SK-N-SH treated with all-trans-retinoic acid at 6 μM for 48 hours (cell line): ENCODE measurements around the gene ZNHIT2.

ENCODE experiments used
- ATAC-seq: fragments of 200-7000 bp; cut with Tn5 transposase; 3 replicates; pipeline ENCODE4 v1.9.1; 2020; ENCODE audit warnings: mild to moderate bottlenecking, moderate library complexity
- ARNTL ChIP-seq: fragments of 450-650 bp; formaldehyde crosslinking; IDR thresholded peaks from 2 replicates; pipeline ENCODE4 v1.5.0; 2020; ENCODE audit warnings: low read depth, mild to moderate bottlenecking, moderate library complexity, borderline replicate concordance
- BACH2 ChIP-seq: fragments of 250-450 bp; sonication (Bioruptor Pico); IDR thresholded peaks from 2 replicates; pipeline ENCODE4 v1.9.0; 2021; ENCODE audit warnings: mild to moderate bottlenecking, borderline replicate concordance
- CREB5 ChIP-seq: fragments of 250-450 bp; sonication (Bioruptor Pico); IDR thresholded peaks from 2 replicates; pipeline ENCODE4 v1.5.1; 2020; ENCODE audit warnings: low read depth, mild to moderate bottlenecking, moderate library complexity
- CSDC2 ChIP-seq: fragments of 250-450 bp; sonication (Bioruptor Pico); IDR thresholded peaks from 2 replicates; pipeline ENCODE4 v1.5.0; 2020; ENCODE audit warnings: mild to moderate bottlenecking, moderate library complexity
- GLIS3 ChIP-seq: fragments of 250-450 bp; sonication (Bioruptor Pico); IDR thresholded peaks from 2 replicates; pipeline ENCODE4 v1.5.0; 2020; ENCODE audit warnings: mild to moderate bottlenecking, moderate library complexity
- ISL1 ChIP-seq: fragments of 250-450 bp; sonication (Bioruptor Pico); IDR thresholded peaks from 2 replicates; pipeline ENCODE4 v2.1.2; 2022; ENCODE audit warnings: mild to moderate bottlenecking, moderate library complexity
- OSR1 ChIP-seq: fragments of 250-450 bp; sonication (Bioruptor Pico); IDR thresholded peaks from 2 replicates; pipeline ENCODE4 v1.8.0; 2022; ENCODE audit warnings: moderate library complexity, mild to moderate bottlenecking, inconsistent platforms
- PATZ1 ChIP-seq: fragments of 250-450 bp; sonication (Bioruptor Pico); IDR thresholded peaks from 2 replicates; pipeline ENCODE4 v1.8.0; 2020; ENCODE audit warnings: mild to moderate bottlenecking, moderate library complexity, borderline replicate concordance
- PPARA ChIP-seq: fragments of 250-450 bp; sonication (Bioruptor Pico); IDR thresholded peaks from 2 replicates; pipeline ENCODE4 v1.5.0; 2020; ENCODE audit warnings: mild to moderate bottlenecking, borderline replicate concordance
- RARB ChIP-seq: fragments of 250-450 bp; sonication (Bioruptor Pico); IDR thresholded peaks from 2 replicates; pipeline ENCODE4 v1.8.0; 2021; ENCODE audit warnings: mild to moderate bottlenecking, moderate library complexity
- SNAI2 ChIP-seq: fragments of 250-450 bp; sonication (Bioruptor Pico); IDR thresholded peaks from 2 replicates; pipeline ENCODE4 v1.5.0; 2020; ENCODE audit warnings: mild to moderate bottlenecking, moderate library complexity
- TCF4 ChIP-seq: fragments of 250-450 bp; sonication (Bioruptor Pico); IDR thresholded peaks from 2 replicates; pipeline ENCODE4 v1.8.0; 2021; ENCODE audit warnings: mild to moderate bottlenecking, moderate library complexity, borderline replicate concordance
- TOX ChIP-seq: fragments of 250-450 bp; sonication (Bioruptor Pico); IDR thresholded peaks from 2 replicates; pipeline ENCODE4 v1.8.0; 2021; ENCODE audit warnings: mild to moderate bottlenecking, moderate library complexity, borderline replicate concordance
- TSHZ2 ChIP-seq: fragments of 250-450 bp; sonication (Bioruptor Pico); IDR thresholded peaks from 2 replicates; pipeline ENCODE4 v1.5.0; 2020; ENCODE audit warnings: mild to moderate bottlenecking, moderate library complexity
- ZC3H10 ChIP-seq: fragments of 250-450 bp; sonication (Bioruptor Pico); IDR thresholded peaks from 2 replicates; pipeline ENCODE4 v1.5.1; 2021; ENCODE audit warnings: mild to moderate bottlenecking, moderate library complexity
- ZFP3 ChIP-seq: fragments of 250-450 bp; sonication (Bioruptor Pico); IDR thresholded peaks from 2 replicates; pipeline ENCODE4 v1.5.0; 2020; ENCODE audit warnings: mild to moderate bottlenecking, moderate library complexity
- ZFP30 ChIP-seq: fragments of 450-650 bp; formaldehyde crosslinking; IDR thresholded peaks from 2 replicates; pipeline ENCODE4 v1.5.0; 2022; ENCODE audit warnings: mild to moderate bottlenecking, moderate library complexity
- ZNF565 ChIP-seq: fragments of 450-650 bp; formaldehyde crosslinking; conservative IDR thresholded peaks from 2 replicates; pipeline ENCODE4 v1.5.0; 2020; ENCODE audit warnings: low read depth, mild to moderate bottlenecking, moderate library complexity
- ZNF70 ChIP-seq: fragments of 450-650 bp; formaldehyde crosslinking; IDR thresholded peaks from 2 replicates; pipeline ENCODE4 v1.5.0; 2020; ENCODE audit warnings: mild to moderate bottlenecking, moderate library complexity
- ZNF8 ChIP-seq: fragments of 450-650 bp; formaldehyde crosslinking; IDR thresholded peaks from 2 replicates; pipeline ENCODE4 v1.5.0; 2020; ENCODE audit warnings: mild to moderate bottlenecking, moderate library complexity
- TF ChIP-seq, protein P1 (sequence below): fragments of 250-450 bp; sonication (Bioruptor Pico); IDR thresholded peaks from 2 replicates; pipeline ENCODE4 v1.5.1; 2021; ENCODE audit warnings: mild to moderate bottlenecking, moderate library complexity
- TF ChIP-seq, protein P2 (sequence below): fragments of 250-450 bp; sonication (Bioruptor Pico); IDR thresholded peaks from 2 replicates; pipeline ENCODE4 v1.8.0; 2021; ENCODE audit warnings: low read depth, mild to moderate bottlenecking, moderate library complexity, borderline replicate concordance

Gene ZNHIT2

DNA sequence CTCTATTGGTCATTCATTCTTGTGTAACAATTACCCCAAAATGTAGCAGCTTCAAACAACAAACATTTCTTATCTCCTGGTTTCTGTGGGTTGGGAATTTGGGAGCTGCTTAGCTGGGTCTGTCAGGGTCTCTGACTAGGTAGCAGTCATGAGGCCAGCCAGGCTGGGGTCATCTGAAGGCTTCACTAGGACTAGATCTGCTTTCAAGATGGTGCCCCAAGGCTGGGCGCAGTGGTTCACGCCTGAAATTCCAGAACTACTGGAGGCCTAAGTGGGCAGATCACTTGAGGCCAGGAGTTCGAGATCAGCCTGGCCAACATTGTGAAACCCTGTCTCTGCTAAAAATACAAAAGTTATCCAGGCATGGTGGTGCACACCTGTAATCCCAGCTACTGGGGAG lies 39.4 kb upstream of the ZNHIT2 start (continued):
- TF ChIP-seq PPARA (CRISPR knock-in tag): no peak
- no peak for TF ChIP-seq SNAI2
- TF ChIP-seq ZC3H10 (CRISPR knock-in tag): no peak
- no peak for TF ChIP-seq ZFP30
- no peak for TF ChIP-seq TOX
- TF ChIP-seq, all 23 proteins: peak for 0

DNA sequence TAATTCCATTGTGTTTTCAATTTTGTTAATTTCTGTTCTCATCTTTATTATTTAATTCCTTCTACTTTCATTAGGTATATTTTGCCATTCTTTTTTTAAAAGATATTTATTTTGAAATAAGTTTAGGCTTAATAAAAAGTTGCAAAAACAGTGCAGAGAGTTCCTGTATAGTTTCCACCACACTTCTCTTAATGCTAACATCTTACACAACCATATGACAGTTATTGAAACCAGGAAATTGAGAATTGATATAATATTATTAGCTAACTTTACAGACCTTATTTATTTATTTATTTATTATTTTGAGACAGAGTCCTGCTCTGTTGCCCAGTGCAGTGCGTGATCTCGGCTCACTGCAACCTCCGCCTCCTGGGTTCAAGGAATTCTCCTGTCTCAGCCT lies 38.8 kb upstream of the ZNHIT2 start:
- TF ChIP-seq ZNF565 (CRISPR knock-in tag): no peak
- TF ChIP-seq OSR1: no peak
- no peak for TF ChIP-seq TOX
- no peak for TF ChIP-seq BACH2
- TF ChIP-seq ARNTL: no peak
- no peak for TF ChIP-seq GLIS3 (CRISPR knock-in tag)
- no peak for TF ChIP-seq ZNF8
- TF ChIP-seq, protein P1, sequence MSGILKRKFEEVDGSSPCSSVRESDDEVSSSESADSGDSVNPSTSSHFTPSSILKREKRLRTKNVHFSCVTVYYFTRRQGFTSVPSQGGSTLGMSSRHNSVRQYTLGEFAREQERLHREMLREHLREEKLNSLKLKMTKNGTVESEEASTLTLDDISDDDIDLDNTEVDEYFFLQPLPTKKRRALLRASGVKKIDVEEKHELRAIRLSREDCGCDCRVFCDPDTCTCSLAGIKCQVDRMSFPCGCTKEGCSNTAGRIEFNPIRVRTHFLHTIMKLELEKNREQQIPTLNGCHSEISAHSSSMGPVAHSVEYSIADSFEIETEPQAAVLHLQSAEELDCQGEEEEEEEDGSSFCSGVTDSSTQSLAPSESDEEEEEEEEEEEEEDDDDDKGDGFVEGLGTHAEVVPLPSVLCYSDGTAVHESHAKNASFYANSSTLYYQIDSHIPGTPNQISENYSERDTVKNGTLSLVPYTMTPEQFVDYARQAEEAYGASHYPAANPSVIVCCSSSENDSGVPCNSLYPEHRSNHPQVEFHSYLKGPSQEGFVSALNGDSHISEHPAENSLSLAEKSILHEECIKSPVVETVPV: no peak
- TF ChIP-seq CREB5 (CRISPR knock-in tag): no peak
- no peak for TF ChIP-seq PPARA (CRISPR knock-in tag)
- no peak for TF ChIP-seq ZFP3 (CRISPR knock-in tag)
- TF ChIP-seq ISL1 (CRISPR knock-in tag): no peak
- TF ChIP-seq RARB (CRISPR knock-in tag): no peak
- no peak for TF ChIP-seq CSDC2 (CRISPR knock-in tag)
- no peak for TF ChIP-seq PATZ1 (CRISPR knock-in tag)
- TF ChIP-seq ZNF70 (CRISPR knock-in tag): no peak
- no peak for TF ChIP-seq TCF4 (CRISPR knock-in tag)
- no peak for TF ChIP-seq ZFP30
- TF ChIP-seq, protein P2, sequence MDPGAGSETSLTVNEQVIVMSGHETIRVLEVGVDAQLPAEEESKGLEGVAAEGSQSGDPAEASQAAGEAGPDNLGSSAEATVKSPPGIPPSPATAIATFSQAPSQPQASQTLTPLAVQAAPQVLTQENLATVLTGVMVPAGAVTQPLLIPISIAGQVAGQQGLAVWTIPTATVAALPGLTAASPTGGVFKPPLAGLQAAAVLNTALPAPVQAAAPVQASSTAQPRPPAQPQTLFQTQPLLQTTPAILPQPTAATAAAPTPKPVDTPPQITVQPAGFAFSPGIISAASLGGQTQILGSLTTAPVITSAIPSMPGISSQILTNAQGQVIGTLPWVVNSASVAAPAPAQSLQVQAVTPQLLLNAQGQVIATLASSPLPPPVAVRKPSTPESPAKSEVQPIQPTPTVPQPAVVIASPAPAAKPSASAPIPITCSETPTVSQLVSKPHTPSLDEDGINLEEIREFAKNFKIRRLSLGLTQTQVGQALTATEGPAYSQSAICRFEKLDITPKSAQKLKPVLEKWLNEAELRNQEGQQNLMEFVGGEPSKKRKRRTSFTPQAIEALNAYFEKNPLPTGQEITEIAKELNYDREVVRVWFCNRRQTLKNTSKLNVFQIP: no peak
- TF ChIP-seq, all 23 proteins: peak for 0
- ATAC-seq: no peak

DNA sequence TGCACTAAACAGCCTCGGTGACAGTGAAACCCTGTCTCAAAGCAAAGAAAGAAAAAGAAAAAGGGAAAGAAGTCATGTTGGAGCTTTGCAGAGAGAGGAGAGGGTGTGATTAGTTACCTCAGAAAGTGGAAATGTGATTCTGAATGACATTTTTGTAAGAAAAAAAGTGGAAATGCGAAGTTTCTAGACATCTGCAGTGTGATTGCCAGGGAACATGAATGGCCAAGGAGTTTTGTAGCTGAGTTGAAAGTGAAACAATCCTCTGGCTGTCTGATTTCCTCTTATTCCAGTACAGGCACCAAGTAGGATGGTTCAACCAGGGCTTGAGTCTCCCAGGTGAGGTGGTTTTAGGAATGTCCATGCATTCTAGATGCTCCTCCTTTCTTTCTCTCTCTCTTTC lies 34.6 kb upstream of the ZNHIT2 start:
- TF ChIP-seq ZFP30: no peak
- TF ChIP-seq, all 23 proteins: peak for 0
- no peak for ATAC-seq

DNA sequence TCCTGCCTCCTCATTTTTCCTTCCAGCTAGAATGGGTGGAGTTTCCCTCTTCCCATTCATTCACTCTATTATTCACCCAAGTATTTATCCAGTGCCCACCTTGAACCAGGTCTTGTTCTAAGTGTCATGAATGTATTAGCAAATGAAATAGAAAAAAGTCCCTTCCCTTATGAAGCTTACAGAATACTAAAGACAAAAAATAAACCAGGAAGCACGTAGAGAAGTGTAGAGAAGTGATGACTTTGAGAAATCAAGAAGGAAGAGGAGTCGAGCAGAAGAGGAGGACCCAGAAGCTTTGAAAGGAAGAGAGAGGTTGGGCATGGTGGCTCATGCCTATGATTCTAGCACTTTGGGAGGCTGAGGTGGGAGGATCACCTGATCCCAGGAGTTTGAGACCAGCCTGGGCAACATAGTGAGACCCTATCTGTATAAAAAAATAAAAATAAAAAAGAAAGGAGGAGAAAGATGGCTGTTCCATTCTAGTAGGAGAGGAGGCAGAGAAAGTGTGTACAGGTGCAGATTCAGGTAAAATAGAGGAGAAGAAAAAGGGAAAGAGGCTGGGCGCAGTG lies 33.9 kb upstream of the ZNHIT2 start:
- ATAC-seq: no peak
- TF ChIP-seq CSDC2 (CRISPR knock-in tag): no peak
- TF ChIP-seq ZNF565 (CRISPR knock-in tag): no peak
- no peak for TF ChIP-seq TSHZ2 (CRISPR knock-in tag)
- no peak for TF ChIP-seq PATZ1 (CRISPR knock-in tag)
- TF ChIP-seq PPARA (CRISPR knock-in tag): no peak
- no peak for TF ChIP-seq TCF4 (CRISPR knock-in tag)
- TF ChIP-seq ZC3H10 (CRISPR knock-in tag): no peak
- TF ChIP-seq ZFP30: no peak
- no peak for TF ChIP-seq SNAI2
